HG02798 (cell line): ENCODE measurements around the gene C19orf25.

ENCODE experiments used
- ATAC-seq: cut with Tn5 transposase; IDR thresholded peaks from one replicate; pipeline ENCODE4 v1.9.1; 2021; ENCODE audit warnings: mild to moderate bottlenecking; ENCODE audit not compliant: unreplicated experiment, poor library complexity

C19orf25 gene

GRCh38 chr19:1497578-1498235 lies 18.7 kb upstream of the C19orf25 start:
- no peak for ATAC-seq

GRCh38 chr19:1496714-1497577 lies 17.9 kb upstream of the C19orf25 start:
- ATAC-seq, result no peak

GRCh38 chr19:1495799-1496713 lies 17.0 kb upstream of the C19orf25 start:
- no peak for ATAC-seq

- ATAC-seq, result no peak
Observed at GRCh38 chr19:1495051-1495798, 16.2 kb upstream of the C19orf25 start.

- no peak for ATAC-seq
Observed at GRCh38 chr19:1494115-1494815, 15.2 kb upstream of the C19orf25 start.

GRCh38 chr19:1492474-1493006 lies 13.5 kb upstream of the C19orf25 start:
- ATAC-seq, result no peak

- no peak for ATAC-seq
Observed at GRCh38 chr19:1491849-1492170, 12.8 kb upstream of the C19orf25 start.

GRCh38 chr19:1491114-1491848 lies 12.3 kb upstream of the C19orf25 start, which contains the start of gene REEP6:
Gene REEP6, plus strand, starts transcription at chr19:1491181. Its CDS starts 89 bp downstream, at chr19:1491270.
- ATAC-seq, result no peak

- ATAC-seq, result peak; percentile 87
Observed at GRCh38 chr19:1490311-1491113, 11.5 kb upstream of the C19orf25 start, which contains the start of gene PCSK4. Gene PCSK4, minus strand, starts transcription at chr19:1490350. Its CDS starts 4 bp downstream, at chr19:1490346.

- ATAC-seq, result no peak
Observed at GRCh38 chr19:1489463-1490310, 10.7 kb upstream of the C19orf25 start.

GRCh38 chr19:1488282-1488601 lies 9.2 kb upstream of the C19orf25 start:
- no peak for ATAC-seq

- ATAC-seq, result no peak
Observed at GRCh38 chr19:1487576-1488281, 8.7 kb upstream of the C19orf25 start.

GRCh38 chr19:1486720-1487575 lies 7.9 kb upstream of the C19orf25 start:
- no peak for ATAC-seq

GRCh38 chr19:1483979-1484428 lies 5.0 kb upstream of the C19orf25 start:
- ATAC-seq, result no peak
